Measurements from ENCODE around the gene LILRA6.

LILRA6 gene

GRCh38 chr19:54268936-54269335 lies 26.3 kb upstream of the LILRA6 start:
- no peak overlapping the region for H3K27ac ChIP-seq
- H3K4me3 ChIP-seq (ENCODE audit: low read depth, low read length), result no peak overlapping the region
- no peak overlapping the region for H2AFZ ChIP-seq
- H3K9ac ChIP-seq, result no peak overlapping the region
- H3K9me3 ChIP-seq (ENCODE audit: control insufficient read depth, low read length), result no peaks in the 10 kb centered on the region
- no peak for TF ChIP-seq CTCF (IDR thresholded peaks at IDR 0.05)
- no peaks in the 10 kb centered on the region for H3K4me1 ChIP-seq
- H3K27me3 ChIP-seq (ENCODE audit: control insufficient read depth, insufficient read depth, low read length), result no peaks in the 10 kb centered on the region
- H3K4me2 ChIP-seq (ENCODE audit: low read length), result no peak overlapping the region
- H3K36me3 ChIP-seq (ENCODE audit: control insufficient read depth, insufficient read depth, low read length), result no peaks in the 10 kb centered on the region
- H3K79me2 ChIP-seq, result no peaks in the 10 kb centered on the region

GRCh38 chr19:54266133-54266532 lies 23.5 kb upstream of the LILRA6 start:
- H3K9ac ChIP-seq, result no peak overlapping the region
- no peaks in the 10 kb centered on the region for H3K36me3 ChIP-seq (ENCODE audit: control insufficient read depth, insufficient read depth, low read length)
- no peak overlapping the region for H3K4me2 ChIP-seq (ENCODE audit: low read length)
- no peaks in the 10 kb centered on the region for H3K27me3 ChIP-seq (ENCODE audit: control insufficient read depth, insufficient read depth, low read length)
- no peak overlapping the region for H3K4me3 ChIP-seq (ENCODE audit: low read depth, low read length)
- no peaks in the 10 kb centered on the region for H3K9me3 ChIP-seq (ENCODE audit: control insufficient read depth, low read length)
- H3K27ac ChIP-seq, result no peak overlapping the region
- TF ChIP-seq CTCF (IDR thresholded peaks at IDR 0.05), result peak; percentile 74
- H3K79me2 ChIP-seq, result no peaks in the 10 kb centered on the region
- H3K4me1 ChIP-seq, result no peaks in the 10 kb centered on the region
- H2AFZ ChIP-seq, result no peak overlapping the region

- Histone ChIP-seq H3K9ac (no peak overlapping the region), H3K27ac (no peak overlapping the region), H2AFZ (no peak overlapping the region), H3K79me2 (no peaks in the 10 kb centered on the region), H3K36me3 (ENCODE audit: control insufficient read depth, insufficient read depth, low read length) (no peaks in the 10 kb centered on the region), H3K4me1 (no peaks in the 10 kb centered on the region), H3K4me2 (ENCODE audit: low read length) (no peak overlapping the region), H3K4me3 (ENCODE audit: low read depth, low read length) (no peak overlapping the region), H3K9me3 (ENCODE audit: control insufficient read depth, low read length) (no peaks in the 10 kb centered on the region), H3K27me3 (ENCODE audit: control insufficient read depth, insufficient read depth, low read length) (no peaks in the 10 kb centered on the region)
- no peak for TF ChIP-seq CTCF (IDR thresholded peaks at IDR 0.05)
Observed at GRCh38 chr19:54262470-54262869, 19.9 kb upstream of the LILRA6 start.

- Histone ChIP-seq H3K9ac (no peak overlapping the region), H3K36me3 (ENCODE audit: control insufficient read depth, insufficient read depth, low read length) (no peaks in the 10 kb centered on the region), H2AFZ (no peak overlapping the region), H3K27ac (no peak overlapping the region), H3K9me3 (ENCODE audit: control insufficient read depth, low read length) (no peaks in the 10 kb centered on the region), H3K4me2 (ENCODE audit: low read length) (no peak overlapping the region), H3K4me3 (ENCODE audit: low read depth, low read length) (no peak overlapping the region), H3K79me2 (no peaks in the 10 kb centered on the region), H3K27me3 (ENCODE audit: control insufficient read depth, insufficient read depth, low read length) (no peaks in the 10 kb centered on the region), H3K4me1 (no peaks in the 10 kb centered on the region)
- TF ChIP-seq CTCF (IDR thresholded peaks at IDR 0.05), result no peak
Observed at GRCh38 chr19:54262066-54262465, 19.5 kb upstream of the LILRA6 start.

GRCh38 chr19:54257116-54257480 lies 14.5 kb upstream of the LILRA6 start, which contains the start of gene LILRB5:
Gene LILRB5 (minus strand): TSS chr19:54257273. CDS start chr19:54257193, 80 bp downstream.
- H3K27me3 ChIP-seq (ENCODE audit: control insufficient read depth, insufficient read depth, low read length), result no peaks in the 10 kb centered on the region

More at GRCh38 chr19:54257116-54257480, 14.5 kb upstream of the LILRA6 start, which contains the start of gene LILRB5:
- H3K9ac ChIP-seq, result no peak within 1 kb of the TSS
- no peaks in the 10 kb centered on the region for H3K79me2 ChIP-seq
- no peaks in the 10 kb centered on the region for H3K4me1 ChIP-seq
- TF ChIP-seq CTCF (IDR thresholded peaks at IDR 0.05), result no peak
- no peak within 1 kb of the TSS for H3K4me3 ChIP-seq (ENCODE audit: low read depth, low read length)
- H3K4me2 ChIP-seq (ENCODE audit: low read length), result no peak within 1 kb of the TSS
- H3K36me3 ChIP-seq (ENCODE audit: control insufficient read depth, insufficient read depth, low read length), result no peaks in the 10 kb centered on the region
- H3K27ac ChIP-seq, result no peak within 1 kb of the TSS
- no peaks in the 10 kb centered on the region for H3K9me3 ChIP-seq (ENCODE audit: control insufficient read depth, low read length)
- H2AFZ ChIP-seq, result no peak within 1 kb of the TSS

Measured in parathyroid adenoma (tissue), 2 donors.